B cell (primary cell): ENCODE measurements around the gene MAP3K5. TPM values are rescaled to one million over a fixed set of nuclear protein-coding genes. Genes with fewer than 3 reads are reported as not detected.

Source experiments
- ATAC-seq: fragments of 200-7000 bp; cut with Tn5 transposase; one replicate; pipeline ENCODE4 v1.10.0; 2021; ENCODE audit warnings: low read depth, mild to moderate bottlenecking, moderate number of reproducible peaks, moderate library complexity
- CTCF ChIA-PET: fragments of 350-600 bp; sonication (Branson Sonifier 250); formaldehyde crosslinking; loops from one replicate; lab custom pipeline; 2021; ENCODE audit warnings: antibody characterized with exemption, inconsistent platforms; lab: Charles Lee
- POLR2A ChIA-PET: fragments of 350-600 bp; sonication (Branson Sonifier 250); formaldehyde crosslinking; loops from one replicate; lab custom pipeline; 2021; ENCODE audit warnings: antibody characterized with exemption; lab: Charles Lee
- DNase-seq: peaks from one replicate; pipeline ENCODE4 v3.0.0; 2013
- H2AFZ ChIP-seq: 2 replicates; pipeline ENCODE4 v1.6.1; 2012; ENCODE audit warnings: mild to moderate bottlenecking, low read depth, low read length; ENCODE audit not compliant: insufficient read depth, poor library complexity, severe bottlenecking
- H3K27ac ChIP-seq, 2 donors: 1 replicate in 1 of 2; 2 replicates in 1 of 2; pipeline ENCODE4 v1.5.1; 2012 to 2013; ENCODE audit warnings: low read length in 2 of 2, mild to moderate bottlenecking in 2 of 2, moderate library complexity in 1 of 2
- H3K27me3 ChIP-seq, 4 experiments: fragments of 200-600 bp in 1 of 4; sonication (generic) in 1 of 4; replicated peaks in 1 of 4; 1 replicate in 2 of 4; 2 replicates in 2 of 4; pipeline versions ENCODE4 v1.6.1 to v1.7.0; 2013 to 2016; ENCODE audit warnings: low read length in 3 of 4, mild to moderate bottlenecking in 2 of 4, mixed read lengths in 1 of 4, moderate library complexity in 1 of 4; ENCODE audit not compliant: insufficient read depth in 4 of 4, control insufficient read depth in 3 of 4; ENCODE audit errors: control extremely low read depth in 1 of 4
- H3K36me3 ChIP-seq, 2 experiments: replicated peaks in 1 of 2; 1 replicate in 1 of 2; 2 replicates in 1 of 2; pipeline versions ENCODE4 v1.6.1 to v1.7.1; 2013; ENCODE audit warnings: low read length in 1 of 2; ENCODE audit not compliant: insufficient read depth in 2 of 2, control insufficient read depth in 1 of 2; ENCODE audit errors: control extremely low read depth in 1 of 2, extremely low read depth in 1 of 2
- H3K4me1 ChIP-seq, 2 donors: fragments of 200-600 bp in 1 of 2; sonication (generic) in 1 of 2; 1 replicate in 1 of 2; 2 replicates in 1 of 2; pipeline versions ENCODE4 v1.5.1 to v1.6.1; 2013 to 2017; ENCODE audit warnings: low read length in 2 of 2; ENCODE audit not compliant: control insufficient read depth in 2 of 2, insufficient read depth in 2 of 2
- H3K4me2 ChIP-seq: replicated peaks from 2 replicates; pipeline ENCODE3; 2012; ENCODE audit warnings: mild to moderate bottlenecking, low read depth, low read length; ENCODE audit not compliant: poor library complexity, severe bottlenecking
- H3K4me3 ChIP-seq, 5 experiments: fragments of 200-600 bp in 1 of 5; sonication (generic) in 1 of 5; 1 replicate in 3 of 5; 2 replicates in 2 of 5; pipeline versions ENCODE4 v1.5.1 to v1.7.0; 2011 to 2016; ENCODE audit warnings: low read length in 4 of 5, mild to moderate bottlenecking in 4 of 5, low read depth in 2 of 5, control low read depth in 1 of 5, moderate library complexity in 1 of 5; ENCODE audit not compliant: insufficient read depth in 1 of 5; ENCODE audit errors: control extremely low read depth in 1 of 5, extremely low read depth in 1 of 5
- H3K79me2 ChIP-seq: fragments of 200-600 bp; sonication (generic); one replicate; pipeline ENCODE4 v1.6.0; 2016; ENCODE audit warnings: low read length; ENCODE audit not compliant: control insufficient read depth, insufficient read depth
- H3K9ac ChIP-seq: fragments of 200-600 bp; sonication (generic); 2 replicates; pipeline ENCODE4 v1.6.1; 2017; ENCODE audit warnings: mild to moderate bottlenecking, low read length, moderate library complexity
- H3K9me3 ChIP-seq, 3 donors: one replicate each; pipeline versions ENCODE4 v1.6.1 to v1.7.1; 2013; ENCODE audit warnings: low read length in 2 of 3; ENCODE audit not compliant: control insufficient read depth in 2 of 3, insufficient read depth in 1 of 3; ENCODE audit errors: control extremely low read depth in 1 of 3
- H4K20me1 ChIP-seq: 2 replicates; pipeline ENCODE4 v1.6.0; 2012; ENCODE audit warnings: mild to moderate bottlenecking, low read length; ENCODE audit not compliant: insufficient read depth, control insufficient read depth, poor library complexity, severe bottlenecking
- H3K27ac Mint-ChIP-seq: one replicate; pipeline ENCODE4 v1.8.0; 2021; ENCODE audit warnings: mixed read lengths
- H3K27me3 Mint-ChIP-seq: one replicate; pipeline ENCODE4 v1.8.0; 2021; ENCODE audit warnings: mixed read lengths
- H3K4me1 Mint-ChIP-seq: one replicate; pipeline ENCODE4 v1.8.0; 2021; ENCODE audit warnings: mixed read lengths
- H3K4me3 Mint-ChIP-seq: one replicate; pipeline ENCODE4 v1.8.0; 2021; ENCODE audit warnings: mixed read lengths
- H3K9me3 Mint-ChIP-seq: one replicate; pipeline ENCODE4 v1.8.0; 2022; ENCODE audit warnings: mixed read lengths; ENCODE audit not compliant: insufficient read depth
- EZH2 ChIP-seq: IDR thresholded peaks from 2 replicates; pipeline ENCODE4 v1.6.1; 2012; ENCODE audit warnings: borderline replicate concordance, low read depth, mild to moderate bottlenecking, moderate library complexity, low read length; ENCODE audit not compliant: insufficient read depth, poor library complexity, severe bottlenecking
- WGBS: methylation state at CpG from one replicate; pipeline ENCODE4 v1.1.5; 2013; ENCODE audit warnings: missing lambda C conversion rate; ENCODE audit not compliant: insufficient coverage; 5-methylcytosine and 5-hydroxymethylcytosine counted together
- intact Hi-C: fragments of 100-400 bp; cut with micrococcal nuclease; formaldehyde crosslinking; loops from one replicate; pipeline ENCODE4 v1.10.0; 2022
- polyA plus RNA-seq: library from polyadenylated mRNA; depleted of rRNA; stranded (reverse); fragments of >200 nt; gene quantifications from 2 replicates; pipeline ENCODE4 v1.2.3, GENCODE V29; 2012
- total RNA-seq, 2 donors: library from RNA; stranded (reverse); fragments of 120-200 nt in 1 of 2; gene quantifications; 1 replicate in 1 of 2; 2 replicates in 1 of 2; pipeline versions ENCODE4 v1.2.3 to v1.2.4, GENCODE V29; 2013 to 2022
- TF ChIP-seq, protein P1 (sequence below): fragments of 200-600 bp; IDR thresholded peaks from one replicate; pipeline ENCODE4 v1.8.0; 2022; ENCODE audit warnings: antibody characterized with exemption, mild to moderate bottlenecking

MAP3K5 gene
- total and polyA plus RNA-seq, 2 donors (not counting 1 experiment from before 2014, with no cell fraction given) = 5.7 to 34.1 TPM

DNA sequence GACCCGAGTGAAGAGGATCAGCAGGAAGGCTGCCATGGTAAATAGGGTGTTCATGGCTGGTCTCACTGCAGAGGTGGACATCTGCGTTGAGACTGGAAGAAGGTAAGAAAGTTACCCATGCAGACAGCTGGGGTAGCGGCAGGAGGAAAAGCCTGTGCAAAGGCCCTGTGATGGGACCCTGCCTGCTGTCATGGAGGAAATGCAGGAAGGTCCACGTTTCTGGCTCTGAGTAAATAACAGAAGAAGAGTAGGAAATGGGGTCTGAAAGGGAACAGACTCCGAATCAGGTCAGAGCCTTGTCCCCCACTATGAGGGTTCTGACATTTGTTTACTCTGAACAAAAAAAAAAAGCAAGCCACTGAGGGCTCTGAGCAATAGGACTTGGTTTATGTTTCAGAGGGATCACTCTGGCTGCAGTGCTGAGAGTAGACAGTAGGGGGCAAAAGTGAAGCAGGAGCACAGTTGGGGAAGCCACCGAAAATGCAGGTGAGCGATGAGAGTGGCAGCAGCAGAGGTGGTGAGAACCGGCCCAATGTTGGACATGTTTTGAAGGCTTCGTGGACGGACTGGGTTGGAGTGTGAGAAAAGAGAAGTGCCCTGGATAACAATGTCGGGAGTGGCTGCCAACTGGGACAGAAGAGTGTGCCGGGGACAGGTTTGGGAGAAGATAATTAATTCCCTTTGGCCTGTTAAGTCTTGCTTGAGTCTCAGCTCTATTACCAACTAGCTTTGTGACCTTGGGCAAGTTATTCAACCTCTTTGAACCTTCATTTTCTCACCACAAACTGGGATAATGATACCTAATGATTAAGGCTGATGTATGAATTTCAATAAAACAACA lies 184.1 kb downstream of the MAP3K5 start:
- Histone ChIP-seq H3K27ac (no peak overlapping the region), H3K4me2 (no peak overlapping the region), H3K4me1 (no peaks in the 10 kb centered on the region), H4K20me1 (peaks cover 9% of the 10 kb centered on the region), H3K4me3 (no peak overlapping the region), H3K9ac (no peak overlapping the region), H2AFZ (no peak overlapping the region), H3K27me3 (no peaks in the 10 kb centered on the region), H3K9me3 (no peaks in the 10 kb centered on the region), H3K79me2 (no peaks in the 10 kb centered on the region), H3K36me3 (peaks cover 15 to 30% of the 10 kb centered on the region in 2 experiments)
- DNase-seq (peak; percentile 77), ATAC-seq (peak; percentile 97)
- CTCF ChIA-PET = interaction anchor here (0.6 to 1.5 kb wide), 8 partner anchors 10 to 318 kb away, joined by 3 to 7 read pairs (median 4); partner anchors contain the start of gene MAP3K5
- Mint-ChIP-seq H3K27ac (no peak overlapping the region), H3K27me3 (no peaks in the 10 kb centered on the region), H3K4me3 (no peak overlapping the region), H3K4me1 (peaks cover 3% of the 10 kb centered on the region), H3K9me3 (no peaks in the 10 kb centered on the region)
- intact Hi-C loops = loop anchor here (1.0 kb wide), 2 partner anchors 185 to 319 kb away; no protein-coding TSS in a partner anchor
- no peak for TF ChIP-seq EZH2
- TF ChIP-seq, protein P1, sequence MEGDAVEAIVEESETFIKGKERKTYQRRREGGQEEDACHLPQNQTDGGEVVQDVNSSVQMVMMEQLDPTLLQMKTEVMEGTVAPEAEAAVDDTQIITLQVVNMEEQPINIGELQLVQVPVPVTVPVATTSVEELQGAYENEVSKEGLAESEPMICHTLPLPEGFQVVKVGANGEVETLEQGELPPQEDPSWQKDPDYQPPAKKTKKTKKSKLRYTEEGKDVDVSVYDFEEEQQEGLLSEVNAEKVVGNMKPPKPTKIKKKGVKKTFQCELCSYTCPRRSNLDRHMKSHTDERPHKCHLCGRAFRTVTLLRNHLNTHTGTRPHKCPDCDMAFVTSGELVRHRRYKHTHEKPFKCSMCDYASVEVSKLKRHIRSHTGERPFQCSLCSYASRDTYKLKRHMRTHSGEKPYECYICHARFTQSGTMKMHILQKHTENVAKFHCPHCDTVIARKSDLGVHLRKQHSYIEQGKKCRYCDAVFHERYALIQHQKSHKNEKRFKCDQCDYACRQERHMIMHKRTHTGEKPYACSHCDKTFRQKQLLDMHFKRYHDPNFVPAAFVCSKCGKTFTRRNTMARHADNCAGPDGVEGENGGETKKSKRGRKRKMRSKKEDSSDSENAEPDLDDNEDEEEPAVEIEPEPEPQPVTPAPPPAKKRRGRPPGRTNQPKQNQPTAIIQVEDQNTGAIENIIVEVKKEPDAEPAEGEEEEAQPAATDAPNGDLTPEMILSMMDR = peak; percentile 90
- POLR2A ChIA-PET = no interaction called here
- 89% methylated on average over 9 of the region's 12 CpGs for WGBS
